WI38 (cell line): Measurements from ENCODE around the gene RAPGEF4.
"Not testable (repeated sequence)": the region's sequence is repeated elsewhere in the genome, so short reads cannot be mapped to it uniquely, and the experiment has no call there.

Experiments
- H3K4me3 ChIP-seq: 2 replicates; pipeline ENCODE4 v1.5.1; 2011; ENCODE audit warnings: low read depth, mild to moderate bottlenecking, control low read depth, low read length
- CTCF ChIP-seq: IDR thresholded peaks from 2 replicates; pipeline ENCODE4 v1.5.1; 2012; ENCODE audit warnings: low read depth, mild to moderate bottlenecking, control low read depth, low read length

RAPGEF4 gene

GRCh38 chr2:173034143-173034542 lies 298.5 kb downstream of the RAPGEF4 start:
- no peak overlapping the region for H3K4me3 ChIP-seq
- no peak for TF ChIP-seq CTCF

GRCh38 chr2:173037245-173038120 lies 301.8 kb downstream of the RAPGEF4 start:
- no peak overlapping the region for H3K4me3 ChIP-seq
- TF ChIP-seq CTCF, result no peak

GRCh38 chr2:173038257-173038656 lies 302.6 kb downstream of the RAPGEF4 start:
- H3K4me3 ChIP-seq, result not testable (repeated sequence)

GRCh38 chr2:173040729-173041128 lies 305.1 kb downstream of the RAPGEF4 start:
- no peak overlapping the region for H3K4me3 ChIP-seq
- TF ChIP-seq CTCF, result no peak

GRCh38 chr2:173043476-173043875 lies 307.8 kb downstream of the RAPGEF4 start:
- no peak overlapping the region for H3K4me3 ChIP-seq
- TF ChIP-seq CTCF, result no peak

- no peak overlapping the region for H3K4me3 ChIP-seq
- TF ChIP-seq CTCF, result no peak
Observed at GRCh38 chr2:173043897-173044519, 308.4 kb downstream of the RAPGEF4 start.

GRCh38 chr2:173044686-173045085 lies 309.0 kb downstream of the RAPGEF4 start:
- no peak overlapping the region for H3K4me3 ChIP-seq

More at GRCh38 chr2:173044686-173045085, 309.0 kb downstream of the RAPGEF4 start:
- TF ChIP-seq CTCF, result no peak
